BLaER1 (cell line): Measurements from ENCODE around the gene RUFY2.

Experiments
- H3K27ac ChIP-seq: shearing (Covaris generic); formaldehyde crosslinking; 2 replicates; pipeline ENCODE4 v1.8.1; 2022
- H3K27me3 ChIP-seq: shearing (Covaris generic); formaldehyde crosslinking; 2 replicates; pipeline ENCODE4 v1.8.1; 2022
- H3K36me3 ChIP-seq: shearing (Covaris generic); formaldehyde crosslinking; 2 replicates; pipeline ENCODE4 v1.8.1; 2022
- H3K4me1 ChIP-seq: shearing (Covaris generic); formaldehyde crosslinking; 2 replicates; pipeline ENCODE4 v1.8.1; 2022
- H3K4me2 ChIP-seq: shearing (Covaris generic); formaldehyde crosslinking; 2 replicates; pipeline ENCODE4 v1.8.1; 2022
- H3K4me3 ChIP-seq: shearing (Covaris generic); formaldehyde crosslinking; 2 replicates; pipeline ENCODE4 v1.8.1; 2022
- H3K9ac ChIP-seq: shearing (Covaris generic); formaldehyde crosslinking; 2 replicates; pipeline ENCODE4 v1.8.1; 2022
- H3K9me3 ChIP-seq: shearing (Covaris generic); formaldehyde crosslinking; 2 replicates; pipeline ENCODE4 v1.8.1; 2022
- H4K20me1 ChIP-seq: shearing (Covaris generic); formaldehyde crosslinking; 2 replicates; pipeline ENCODE4 v1.8.1; 2022
- Cebpa-rat ChIP-seq: shearing (Covaris generic); IDR thresholded peaks from 2 replicates; pipeline ENCODE4 v1.8.1; 2022

The RUFY2 gene

DNA sequence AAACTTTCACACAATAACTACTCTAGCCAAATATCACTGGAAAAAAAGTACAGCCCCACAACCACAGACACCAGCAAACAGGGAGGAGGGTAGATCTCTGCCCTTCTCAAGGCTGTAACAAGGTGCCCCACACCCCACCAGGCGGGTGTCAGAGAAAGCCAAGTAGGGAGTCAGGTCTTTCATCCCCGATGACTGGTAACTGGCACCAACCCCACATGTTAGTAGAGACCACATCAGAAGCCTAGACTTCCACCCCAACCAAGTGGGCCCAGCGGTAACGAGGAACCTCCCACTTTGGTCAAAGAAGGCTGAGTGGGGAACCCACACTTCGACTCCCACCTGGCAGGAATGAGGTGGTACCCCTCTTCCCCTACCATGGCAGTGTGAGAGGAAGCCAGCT is 16.4 kb upstream of the RUFY2 start:
- Histone ChIP-seq H3K9me3 (no peaks in the 10 kb centered on the region), H4K20me1 (no peaks in the 10 kb centered on the region), H3K9ac (peak overlapping the region; percentile 27; the same call in 1 of the 2 replicates), H3K4me1 (peaks cover 15% of the 10 kb centered on the region), H3K27me3 (no peaks in the 10 kb centered on the region), H3K36me3 (peaks cover 93% of the 10 kb centered on the region), H3K4me3 (no peak overlapping the region), H3K4me2 (peak overlapping the region; percentile 70), H3K27ac (peak overlapping the region; percentile 54)
- TF ChIP-seq Cebpa-rat = no peak

DNA sequence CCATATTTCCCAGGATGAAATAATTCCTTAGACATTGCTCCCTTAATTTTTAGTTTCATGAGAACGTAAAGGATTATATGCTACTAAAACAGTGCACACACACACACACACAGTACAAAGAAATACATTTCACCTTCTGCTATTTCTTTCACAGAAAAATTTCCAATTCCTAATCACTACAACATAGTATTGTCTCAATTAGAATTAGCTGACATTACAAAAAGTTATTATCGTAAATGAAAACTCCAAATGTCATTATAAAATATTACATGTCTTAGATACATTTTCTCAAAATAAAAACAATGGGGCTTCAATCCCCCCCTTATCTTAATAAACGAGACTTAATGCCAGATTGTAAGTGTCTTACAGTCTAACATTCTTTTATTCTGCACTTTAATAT is 12.3 kb upstream of the RUFY2 start:
- peaks cover 87% of the 10 kb centered on the region for H3K36me3 ChIP-seq
- no peaks in the 10 kb centered on the region for H3K27me3 ChIP-seq
- no peak overlapping the region for H3K4me3 ChIP-seq
- no peak overlapping the region for H3K4me2 ChIP-seq
- H3K9ac ChIP-seq = no peak overlapping the region
- H3K27ac ChIP-seq = no peak overlapping the region
- H3K9me3 ChIP-seq = no peaks in the 10 kb centered on the region
- TF ChIP-seq Cebpa-rat = no peak
- H3K4me1 ChIP-seq = peaks cover 15% of the 10 kb centered on the region
- no peaks in the 10 kb centered on the region for H4K20me1 ChIP-seq

GRCh38 chr10:68408898-68409518 is 1.9 kb upstream of the RUFY2 start:
- no peak for TF ChIP-seq Cebpa-rat
- Histone ChIP-seq H3K36me3 (peaks cover 14% of the 10 kb centered on the region; the same call in 1 of the 2 replicates), H4K20me1 (peaks cover 25% of the 10 kb centered on the region), H3K9ac (no peak overlapping the region), H3K27me3 (no peaks in the 10 kb centered on the region), H3K9me3 (no peaks in the 10 kb centered on the region), H3K4me1 (peaks cover 16% of the 10 kb centered on the region), H3K27ac (no peak overlapping the region), H3K4me3 (no peak overlapping the region), H3K4me2 (no peak overlapping the region)

DNA sequence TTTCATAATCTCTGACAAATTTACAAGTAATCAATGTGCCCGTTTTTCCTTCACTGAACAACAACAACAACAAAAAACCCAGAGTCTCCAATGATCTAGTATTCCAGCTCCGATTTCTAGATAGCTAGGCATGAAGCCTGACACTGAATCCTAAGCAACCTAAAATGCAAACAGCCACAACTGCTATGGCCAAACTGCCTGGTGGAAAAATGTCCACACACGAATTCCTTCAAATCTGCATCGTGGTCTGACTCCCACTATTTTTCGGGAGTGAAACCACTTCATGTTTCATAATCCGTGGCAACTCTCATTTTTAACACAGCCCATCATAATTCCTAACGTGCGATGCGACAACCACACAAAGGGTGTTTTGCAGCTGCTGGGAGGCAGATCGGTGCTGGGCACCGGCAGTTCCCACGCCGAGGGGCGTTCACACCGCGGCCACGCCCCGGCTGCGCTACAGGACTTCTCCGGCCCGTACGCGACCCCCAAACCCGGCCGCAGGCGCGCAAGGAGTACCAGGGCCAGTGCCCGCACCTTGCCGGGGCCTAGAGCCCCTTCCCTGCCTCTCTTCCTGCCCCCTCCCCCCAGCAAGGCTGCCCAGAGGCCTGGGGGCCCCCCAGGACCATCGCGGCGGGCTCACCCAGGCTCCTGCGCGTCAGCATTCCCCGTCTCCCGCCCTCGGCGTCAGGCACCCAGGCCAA is 814 bp downstream of the RUFY2 start:
- Histone ChIP-seq H3K36me3 (peaks cover 4% of the 10 kb centered on the region), H3K4me2 (peak overlapping the region; percentile 82), H3K4me1 (peaks cover 16% of the 10 kb centered on the region), H3K9ac (peak overlapping the region; percentile 94), H3K9me3 (no peaks in the 10 kb centered on the region), H3K27ac (peak overlapping the region; percentile 92), H3K27me3 (no peaks in the 10 kb centered on the region), H4K20me1 (peaks cover 38% of the 10 kb centered on the region), H3K4me3 (peak overlapping the region; percentile 100)
- no peak for TF ChIP-seq Cebpa-rat

- H4K20me1 ChIP-seq = peaks cover 42% of the 10 kb centered on the region
- peaks cover 16% of the 10 kb centered on the region for H3K4me1 ChIP-seq
- no peaks in the 10 kb centered on the region for H3K27me3 ChIP-seq
- no peak overlapping the region for H3K27ac ChIP-seq
- H3K9ac ChIP-seq = no peak overlapping the region
- no peaks in the 10 kb centered on the region for H3K9me3 ChIP-seq
- H3K4me2 ChIP-seq = no peak overlapping the region
- no peak for TF ChIP-seq Cebpa-rat
- peaks cover 27% of the 10 kb centered on the region for H3K36me3 ChIP-seq
- H3K4me3 ChIP-seq = no peak overlapping the region
These were observed 3.4 kb downstream of the RUFY2 start for GRCh38 chr10:68403701-68404100.

DNA sequence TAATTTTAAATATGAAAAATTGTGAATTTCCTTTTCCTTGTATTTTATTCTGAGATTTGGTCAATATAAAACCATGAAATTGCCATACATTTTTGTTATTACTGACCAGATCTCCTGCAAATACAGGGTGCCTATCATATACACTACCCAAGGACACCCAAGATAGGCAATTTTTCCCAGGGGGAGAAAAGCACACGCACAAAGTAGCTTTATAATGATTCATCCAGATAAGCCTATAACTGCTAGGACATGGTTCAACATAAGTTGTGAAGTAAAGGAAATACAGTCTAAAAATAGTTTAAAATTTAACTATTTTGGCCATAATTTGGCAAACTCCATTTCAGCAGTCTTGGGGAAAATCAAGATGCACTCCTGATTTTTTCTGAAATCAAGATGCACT is 4.8 kb downstream of the RUFY2 start:
- Histone ChIP-seq H3K9ac (no peak overlapping the region), H3K4me3 (no peak overlapping the region), H3K9me3 (no peaks in the 10 kb centered on the region), H4K20me1 (peaks cover 42% of the 10 kb centered on the region), H3K4me2 (no peak overlapping the region), H3K27ac (no peak overlapping the region), H3K27me3 (no peaks in the 10 kb centered on the region), H3K4me1 (peaks cover 16% of the 10 kb centered on the region), H3K36me3 (peaks cover 39% of the 10 kb centered on the region)
- no peak for TF ChIP-seq Cebpa-rat

DNA sequence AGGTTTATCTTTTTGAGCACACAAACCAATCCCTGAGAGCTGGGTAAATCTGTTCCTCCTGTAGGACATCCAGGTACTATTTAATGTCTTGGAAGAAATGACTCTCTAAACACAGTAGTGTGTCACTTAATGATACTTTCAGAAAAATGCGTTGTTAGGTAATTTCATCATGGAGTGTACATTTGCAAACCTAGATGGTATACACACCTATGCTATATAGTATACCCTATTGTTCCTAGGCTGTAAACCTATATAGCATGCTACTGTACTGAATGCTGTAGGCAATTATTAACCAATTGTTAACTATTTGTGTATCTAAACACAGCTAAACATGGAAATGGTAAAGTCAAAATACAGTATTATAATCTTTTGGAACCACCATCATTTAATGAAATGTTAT is 10.1 kb downstream of the RUFY2 start:
- Histone ChIP-seq H4K20me1 (0 out of 2 replicates have a peak, but pooled peaks cover 4% of the 10 kb centered on the region), H3K4me2 (no peak overlapping the region), H3K27me3 (no peaks in the 10 kb centered on the region), H3K27ac (no peak overlapping the region), H3K9me3 (no peaks in the 10 kb centered on the region), H3K4me3 (no peak overlapping the region), H3K4me1 (no peaks in the 10 kb centered on the region), H3K9ac (no peak overlapping the region), H3K36me3 (peaks cover 77% of the 10 kb centered on the region)
- no peak for TF ChIP-seq Cebpa-rat

- H3K36me3 ChIP-seq = peaks cover 85% of the 10 kb centered on the region
- no peak overlapping the region for H3K4me2 ChIP-seq
- H3K9me3 ChIP-seq = no peaks in the 10 kb centered on the region
- H3K4me3 ChIP-seq = no peak overlapping the region
- H4K20me1 ChIP-seq = no peaks in the 10 kb centered on the region
- H3K27ac ChIP-seq = no peak overlapping the region
- no peaks in the 10 kb centered on the region for H3K4me1 ChIP-seq
- peak; percentile 19; the same call in 1 of the 2 replicates for TF ChIP-seq Cebpa-rat
- H3K27me3 ChIP-seq = no peaks in the 10 kb centered on the region
- H3K9ac ChIP-seq = no peak overlapping the region
These were observed 21.3 kb downstream of the RUFY2 start for GRCh38 chr10:68385740-68386139.

DNA sequence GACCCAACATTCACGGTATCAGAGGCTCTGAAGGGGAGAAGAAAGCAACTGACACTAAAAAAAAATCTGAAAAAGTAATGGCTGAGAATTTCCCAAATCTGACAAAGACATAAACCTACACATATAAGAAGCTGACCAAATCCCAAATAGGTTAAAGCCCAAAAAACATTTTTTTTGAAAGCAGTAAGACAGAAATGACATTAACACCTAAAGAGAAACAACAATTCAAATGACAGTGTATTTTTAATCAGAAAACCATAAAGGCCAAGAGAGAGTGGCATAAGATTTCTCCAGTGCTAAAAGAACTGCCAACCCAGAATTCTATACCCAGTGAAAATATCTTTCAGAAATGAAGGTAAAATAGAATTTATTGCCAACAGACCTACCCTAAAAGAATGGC is 35.5 kb downstream of the RUFY2 start:
- Histone ChIP-seq H3K4me1 (no peaks in the 10 kb centered on the region), H3K9ac (no peak overlapping the region), H3K4me2 (no peak overlapping the region), H3K9me3 (peaks cover 36% of the 10 kb centered on the region), H3K27me3 (no peaks in the 10 kb centered on the region), H3K36me3 (peaks cover 77% of the 10 kb centered on the region), H3K4me3 (no peak overlapping the region), H4K20me1 (no peaks in the 10 kb centered on the region), H3K27ac (no peak overlapping the region)
- no peak for TF ChIP-seq Cebpa-rat

DNA sequence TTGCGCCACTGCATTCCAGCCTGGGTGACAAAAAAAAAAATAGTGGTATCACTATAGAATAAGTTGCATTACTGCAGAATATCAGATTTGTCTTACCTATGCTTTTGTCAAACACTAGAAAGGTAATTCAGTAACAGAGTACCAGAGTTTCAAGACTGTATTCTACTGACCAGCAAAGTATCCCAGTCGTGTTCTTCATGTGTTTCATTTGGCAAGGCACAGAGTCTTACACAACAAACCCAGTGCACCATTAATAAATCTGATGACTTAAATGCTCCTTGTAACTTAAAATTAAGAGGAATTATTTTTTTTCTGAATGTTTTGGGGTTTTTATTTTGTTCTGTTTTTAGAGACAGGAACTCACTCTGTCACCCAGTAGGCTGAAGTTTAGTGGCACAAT is 40.0 kb downstream of the RUFY2 start:
- H3K4me3 ChIP-seq = no peak overlapping the region
- H4K20me1 ChIP-seq = no peaks in the 10 kb centered on the region
- peaks cover 15% of the 10 kb centered on the region for H3K9me3 ChIP-seq
- H3K4me1 ChIP-seq = no peaks in the 10 kb centered on the region
- no peak for TF ChIP-seq Cebpa-rat
- no peak overlapping the region for H3K4me2 ChIP-seq
- H3K27me3 ChIP-seq = no peaks in the 10 kb centered on the region
- H3K27ac ChIP-seq = no peak overlapping the region
- H3K9ac ChIP-seq = no peak overlapping the region
- peaks cover 66% of the 10 kb centered on the region for H3K36me3 ChIP-seq
